NCI-H2196 treated with DMSO at 0.1 percent for 48 hours (cell line): ENCODE measurements around the gene PCED1A.

Source experiments
- DNase-seq: peaks from one replicate; lab custom pipeline; 2025; ENCODE audit not compliant: unreplicated experiment; lab: John Stamatoyannopoulos, UW

Gene PCED1A

GRCh38 chr20:2866236-2866635 lies 25.8 kb upstream of the PCED1A start:
- no peak for DNase-seq

GRCh38 chr20:2865630-2866029 lies 25.2 kb upstream of the PCED1A start:
- DNase-seq: no peak

GRCh38 chr20:2865101-2865500 lies 24.6 kb upstream of the PCED1A start:
- no peak for DNase-seq

- DNase-seq: no peak
Observed at GRCh38 chr20:2864626-2865025, 24.2 kb upstream of the PCED1A start.

GRCh38 chr20:2859330-2860121 lies 19.1 kb upstream of the PCED1A start:
- DNase-seq: peak; percentile 21

GRCh38 chr20:2858591-2858990 lies 18.1 kb upstream of the PCED1A start:
- no peak for DNase-seq

GRCh38 chr20:2851086-2851485 lies 10.6 kb upstream of the PCED1A start:
- no peak for DNase-seq

- no peak for DNase-seq
Observed at GRCh38 chr20:2849529-2849928, 9.1 kb upstream of the PCED1A start.

- no peak for DNase-seq
Observed at GRCh38 chr20:2847802-2848201, 7.3 kb upstream of the PCED1A start.

GRCh38 chr20:2846698-2847097 lies 6.2 kb upstream of the PCED1A start:
- no peak for DNase-seq

GRCh38 chr20:2845607-2846006 lies 5.2 kb upstream of the PCED1A start:
- DNase-seq: no peak

- no peak for DNase-seq
Observed at GRCh38 chr20:2840967-2841531, 594 bp upstream of the PCED1A start.

- no peak for DNase-seq
Observed at GRCh38 chr20:2839732-2840137, 720 bp downstream of the PCED1A start.

GRCh38 chr20:2838847-2839671 lies 1.4 kb downstream of the PCED1A start:
- DNase-seq: no peak

GRCh38 chr20:2838170-2838797 lies 2.2 kb downstream of the PCED1A start:
- no peak for DNase-seq

- DNase-seq: no peak
Observed at GRCh38 chr20:2837221-2837960, 3.1 kb downstream of the PCED1A start.

GRCh38 chr20:2836035-2836434 lies 4.4 kb downstream of the PCED1A start:
- no peak for DNase-seq

GRCh38 chr20:2835331-2835796 lies 5.1 kb downstream of the PCED1A start:
- DNase-seq: no peak

GRCh38 chr20:2834401-2835110 lies 5.9 kb downstream of the PCED1A start:
- DNase-seq: no peak

- no peak for DNase-seq
Observed at GRCh38 chr20:2833761-2834160, 6.7 kb downstream of the PCED1A start.
